ENCODE results near the gene CEP120. TPM values are rescaled to one million over a fixed set of nuclear protein-coding genes. Genes with fewer than 3 reads are reported as not detected.

CEP120 gene
- total and polyA plus RNA-seq, 2 of the 4 experiments (the other 2 are of a cell fraction): 6.7 to 46.1 TPM

DNA sequence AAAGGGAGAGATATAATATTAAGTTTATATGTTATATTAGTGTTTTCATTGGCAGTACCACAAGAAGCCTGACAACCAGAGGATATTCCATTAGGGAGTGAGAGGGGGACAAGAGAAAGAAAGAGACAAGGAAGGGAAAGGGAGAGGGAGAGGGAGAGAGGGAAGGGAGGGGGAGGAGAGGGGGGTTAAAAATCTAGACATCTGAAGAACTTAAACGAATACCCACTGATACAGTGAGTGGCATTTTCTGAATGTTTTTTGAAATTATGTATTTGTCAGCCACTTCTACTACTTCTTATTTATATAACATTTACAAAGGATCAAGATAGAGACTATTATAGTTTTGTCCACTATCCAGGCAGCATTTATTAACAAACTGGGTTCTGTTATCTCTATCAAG is 11.6 kb upstream of the CEP120 start:
- in situ Hi-C loops (cut with MboI; ENCODE audit: low sequenced_read_pairs) (no loop called here), dilution Hi-C loops (cut with HindIII; ENCODE audit: low sequenced_read_pairs, unreplicated experiment) (no loop called here), intact Hi-C loops (cut with micrococcal nuclease) (no loop called here)
- DNase-seq: no peak
- Histone ChIP-seq H2AFZ (replicated peaks; ENCODE audit: low read length, poor library complexity) (no peak overlapping the region), H3K36me3 (ENCODE audit: control insufficient read depth, insufficient read depth, low read length) (no peaks in the 10 kb centered on the region), H2BK5ac (ENCODE audit: low read depth, low read length, poor library complexity, severe bottlenecking) (no peak overlapping the region), H4K91ac (ENCODE audit: insufficient read depth, low read depth, low read length) (no peak overlapping the region), H3K27me3 (ENCODE audit: control insufficient read depth, insufficient read depth, low read length) (no peaks in the 10 kb centered on the region), H3K18ac (ENCODE audit: low read depth, low read length) (no peak overlapping the region), H3K79me1 (ENCODE audit: low read depth in 1 of 2, low read length in 2 of 2) (no peaks in the 10 kb centered on the region), H3K4ac (ENCODE audit: low read depth, low read length) (no peak overlapping the region), H3K9me3 (ENCODE audit: control insufficient read depth, insufficient read depth, low read length) (no peaks in the 10 kb centered on the region), H2BK15ac (ENCODE audit: low read depth, low read length) (no peak overlapping the region), H2AK9ac (replicated peaks; ENCODE audit: low read depth, low read length, poor library complexity) (no peak overlapping the region), H2AK5ac (ENCODE audit: low read depth, low read length) (no peak overlapping the region), H2BK20ac (ENCODE audit: low read depth, low read length) (no peak overlapping the region), H3K4me3 (ENCODE audit: insufficient read depth, low read depth, low read length) (no peak overlapping the region), H4K8ac (ENCODE audit: low read depth in 2 of 2, low read length in 2 of 2) (no peak overlapping the region), H3K4me1 (ENCODE audit: control insufficient read depth, insufficient read depth, low read length) (peaks cover 2% of the 10 kb centered on the region; the same call in 1 of the 2 replicates), H2BK120ac (ENCODE audit: low read depth, low read length) (no peak overlapping the region), H3K9me1 (ENCODE audit: insufficient read depth, low read length) (no peaks in the 10 kb centered on the region; the same call in 1 of the 2 replicates), H3K9ac (ENCODE audit: low read depth, low read length) (no peak overlapping the region), H3K27ac (ENCODE audit: insufficient read depth, low read length) (no peak overlapping the region), H4K20me1 (ENCODE audit: insufficient read depth, low read length) (no peaks in the 10 kb centered on the region), H3K56ac (ENCODE audit: extremely low read depth, insufficient read depth, low read length) (no peak overlapping the region), H3K4me2 (ENCODE audit: low read depth, low read length) (no peak overlapping the region), H3K23ac (ENCODE audit: low read depth, low read length) (no peak overlapping the region), H3K14ac (replicated peaks; ENCODE audit: low read depth, low read length) (no peak overlapping the region), H4K5ac (ENCODE audit: low read depth, low read length) (no peak overlapping the region)
- no CpG with 5 or more reads among the region's 1 CpG for WGBS, 2 experiments (ENCODE audit: extremely low coverage in 2 of 2, insufficient read length in 1 of 2)
- ChIA-PET POLR2A (ENCODE audit: unreplicated experiment) (no interaction called here), CTCF (no interaction called here)
- no peak for TF ChIP-seq CHD1 (IDR thresholded peaks at IDR 0.05; ENCODE audit: low read depth, low read length)
- TF ChIP-seq, protein P1, sequence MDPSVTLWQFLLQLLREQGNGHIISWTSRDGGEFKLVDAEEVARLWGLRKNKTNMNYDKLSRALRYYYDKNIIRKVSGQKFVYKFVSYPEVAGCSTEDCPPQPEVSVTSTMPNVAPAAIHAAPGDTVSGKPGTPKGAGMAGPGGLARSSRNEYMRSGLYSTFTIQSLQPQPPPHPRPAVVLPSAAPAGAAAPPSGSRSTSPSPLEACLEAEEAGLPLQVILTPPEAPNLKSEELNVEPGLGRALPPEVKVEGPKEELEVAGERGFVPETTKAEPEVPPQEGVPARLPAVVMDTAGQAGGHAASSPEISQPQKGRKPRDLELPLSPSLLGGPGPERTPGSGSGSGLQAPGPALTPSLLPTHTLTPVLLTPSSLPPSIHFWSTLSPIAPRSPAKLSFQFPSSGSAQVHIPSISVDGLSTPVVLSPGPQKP (IDR thresholded peaks at IDR 0.05; ENCODE audit: borderline replicate concordance, low read depth, low read length): no peak
- no peak for TF ChIP-seq SMC3 (IDR thresholded peaks at IDR 0.05; ENCODE audit: low read depth, low read length)
- no peak for TF ChIP-seq NFE2L2 (IDR thresholded peaks at IDR 0.05; ENCODE audit: low read depth, low read length)
- no peak for TF ChIP-seq RCOR1 (IDR thresholded peaks at IDR 0.05; ENCODE audit: insufficient replicate concordance, low read length)
- no peak for TF ChIP-seq BHLHE40 (IDR thresholded peaks at IDR 0.05; ENCODE audit: low read depth, low read length)
- TF ChIP-seq MXI1 (IDR thresholded peaks at IDR 0.05; ENCODE audit: borderline replicate concordance, low read depth, low read length): no peak
- TF ChIP-seq RFX5 (IDR thresholded peaks at IDR 0.05; ENCODE audit: low read depth, low read length): no peak
- no peak for TF ChIP-seq POLR2A (IDR thresholded peaks at IDR 0.05; ENCODE audit: low read depth, low read length)
- TF ChIP-seq MAFK (IDR thresholded peaks at IDR 0.05; ENCODE audit: low read depth, low read length): no peak
- no peak for TF ChIP-seq RAD21 (IDR thresholded peaks at IDR 0.05; ENCODE audit: low read length)
- TF ChIP-seq FOS (IDR thresholded peaks at IDR 0.05; ENCODE audit: low read depth, low read length): no peak
- no TSS peak for BruUV-seq (replicated peaks)
- no peak for ATAC-seq (ENCODE audit: low read depth)

Data from IMR-90 (cell line).